HuH-7 (cell line): Measurements from ENCODE around the gene TM2D1.
"Not testable (repeated sequence)": the region's sequence is repeated elsewhere in the genome, so short reads cannot be mapped to it uniquely, and the experiment has no call there.

Experiments
- DNase-seq: peaks from one replicate; pipeline ENCODE4 v3.0.0; 2011; ENCODE audit warnings: low spot score

The TM2D1 gene

DNA sequence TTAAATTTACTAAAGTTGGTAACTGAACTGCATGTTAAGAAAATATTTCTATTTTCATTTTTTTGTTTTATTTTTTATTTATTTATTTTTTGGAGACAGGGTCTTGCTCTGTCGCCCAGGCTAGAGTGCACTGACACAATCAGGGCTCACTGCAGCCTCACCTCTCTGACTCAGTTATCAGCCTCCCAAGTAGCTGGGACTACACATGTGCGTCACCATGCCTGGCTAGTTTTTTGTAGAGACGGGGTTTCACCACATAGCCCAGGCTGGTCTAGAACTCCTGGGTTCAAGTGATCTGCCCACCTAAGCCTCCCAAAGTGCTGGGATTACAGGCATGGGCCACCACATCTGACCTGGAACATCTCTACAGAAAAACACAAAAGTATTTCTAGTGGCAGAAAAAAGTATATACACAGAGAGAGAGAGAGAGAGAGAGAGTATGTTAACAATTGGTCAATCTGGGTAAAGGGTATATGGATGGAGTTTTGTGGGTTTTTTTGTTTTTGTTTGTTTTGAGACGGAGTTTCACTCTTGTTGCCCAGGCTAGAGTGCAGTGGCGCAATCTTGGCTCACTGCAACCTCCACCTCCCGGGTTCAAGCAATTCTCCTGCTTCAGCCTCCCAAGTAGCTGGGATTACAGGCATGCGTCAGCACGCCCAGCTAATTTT lies 5.8 kb downstream of the TM2D1 start:
- DNase-seq: not testable (repeated sequence)

GRCh38 chr1:61711969-61712368 lies 13.0 kb downstream of the TM2D1 start:
- peak; percentile 20 for DNase-seq

DNA sequence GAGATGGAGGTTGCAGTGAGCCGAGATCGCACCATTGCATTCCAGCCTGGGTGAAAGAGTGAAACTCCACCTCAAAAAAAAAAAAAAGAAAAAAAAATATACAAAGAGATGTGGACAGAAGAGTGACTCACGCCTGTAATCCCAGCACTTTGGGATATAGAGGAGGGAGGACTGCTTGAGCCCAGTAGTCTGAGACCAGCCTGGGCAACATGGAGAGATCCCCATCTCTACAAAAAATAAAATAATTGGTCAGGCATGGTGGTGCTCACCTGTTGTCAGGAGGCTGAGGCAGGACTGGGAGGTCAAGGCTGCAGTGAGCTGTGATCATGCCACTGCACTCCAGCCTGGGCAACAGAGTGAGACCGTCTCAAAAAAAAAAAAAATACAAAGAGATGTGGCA lies 13.7 kb downstream of the TM2D1 start:
- DNase-seq: not testable (repeated sequence)

GRCh38 chr1:61709908-61710289 lies 15.0 kb downstream of the TM2D1 start:
- no peak for DNase-seq

DNA sequence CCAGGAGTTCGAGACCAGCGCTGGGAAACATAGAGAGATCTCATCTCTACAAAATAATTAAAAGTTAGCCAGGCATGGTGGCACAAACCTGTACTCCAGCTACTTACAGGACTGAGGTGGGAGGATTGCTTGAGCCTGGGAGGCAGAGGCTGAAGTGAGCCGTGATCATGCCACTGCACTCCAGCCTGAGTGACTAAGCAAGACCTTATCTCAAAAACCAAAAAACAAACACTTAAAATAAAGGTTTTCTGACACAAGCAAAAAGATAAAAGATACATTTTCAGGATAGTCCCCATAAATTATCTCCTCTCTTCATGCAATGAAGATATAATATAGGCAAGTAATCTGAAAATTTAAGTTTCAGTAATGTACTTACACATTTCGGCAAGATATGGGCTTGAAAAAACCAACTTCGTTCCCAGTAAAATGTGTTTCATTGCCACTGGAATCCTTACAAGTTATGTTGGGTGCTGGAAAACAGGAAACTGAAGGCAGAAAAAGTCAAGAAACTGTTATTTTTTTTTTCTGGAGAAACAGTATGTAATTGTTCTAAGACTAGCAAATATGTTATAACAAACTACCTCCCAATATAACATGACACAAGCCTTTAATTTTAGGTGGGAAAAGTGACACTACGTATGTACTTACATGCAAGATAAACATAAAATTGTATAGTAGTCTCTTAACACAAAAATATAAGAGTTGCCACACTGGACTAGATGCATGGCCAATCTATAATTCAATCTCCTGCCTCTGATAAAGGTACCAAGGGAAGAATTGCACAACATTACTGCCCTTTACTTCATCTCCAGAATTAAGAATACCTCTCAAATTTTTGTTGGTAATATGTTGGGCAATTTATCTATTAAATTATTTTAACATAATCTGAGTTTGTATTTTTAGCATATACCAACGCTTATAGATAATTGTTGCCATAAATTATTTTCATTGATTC lies 15.7 kb downstream of the TM2D1 start:
- DNase-seq: no peak

- no peak for DNase-seq
Measured at GRCh38 chr1:61699911-61700851, 24.8 kb downstream of the TM2D1 start.

DNA sequence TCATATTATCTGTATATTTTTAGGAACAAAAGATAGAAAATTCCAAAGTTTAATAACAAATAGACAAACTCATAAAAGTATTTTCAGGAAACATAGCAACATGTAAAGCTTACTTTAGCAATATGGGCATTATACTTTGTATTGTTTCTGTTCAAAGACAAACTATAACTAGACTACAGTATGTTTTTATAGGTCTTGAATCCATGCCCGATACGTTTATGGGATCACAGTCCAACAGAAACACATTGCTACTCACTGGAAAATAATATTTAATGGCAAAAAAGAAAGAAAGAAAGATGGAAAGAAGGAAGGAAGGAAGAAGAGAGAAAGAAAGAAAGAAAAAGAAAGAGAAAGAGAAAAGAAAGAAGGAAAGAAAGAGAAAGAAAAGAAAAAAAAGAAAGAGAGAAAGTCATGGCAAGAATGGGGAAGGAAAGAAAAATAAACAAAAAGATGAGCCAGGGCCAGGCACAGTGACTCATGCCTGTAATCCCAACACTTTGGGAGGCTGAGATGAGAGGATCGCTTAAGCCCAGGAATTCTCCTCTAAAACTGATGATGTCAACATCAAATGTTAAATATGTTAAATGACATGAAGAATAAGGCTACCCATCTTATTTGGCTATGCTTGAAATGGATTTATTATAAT lies 32.7 kb downstream of the TM2D1 start:
- no peak for DNase-seq

DNA sequence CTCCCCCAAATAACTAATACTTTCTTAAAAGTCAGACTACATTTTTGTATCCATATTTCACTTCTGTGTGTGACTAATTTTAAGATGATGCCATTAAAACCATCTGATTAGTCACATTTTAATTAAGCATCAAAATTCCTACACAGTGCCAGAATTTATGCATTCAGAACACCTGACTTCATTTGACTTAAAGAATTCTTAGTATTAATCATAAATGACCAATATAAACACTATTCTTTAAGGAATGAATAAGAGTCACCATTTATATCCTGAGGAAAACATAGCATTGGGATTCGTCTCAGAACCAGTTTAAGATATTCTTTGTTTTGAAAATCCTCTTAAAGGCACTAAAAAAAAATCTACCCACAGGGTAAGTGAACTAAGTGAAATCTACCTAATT lies 37.0 kb downstream of the TM2D1 start:
- no peak for DNase-seq

DNA sequence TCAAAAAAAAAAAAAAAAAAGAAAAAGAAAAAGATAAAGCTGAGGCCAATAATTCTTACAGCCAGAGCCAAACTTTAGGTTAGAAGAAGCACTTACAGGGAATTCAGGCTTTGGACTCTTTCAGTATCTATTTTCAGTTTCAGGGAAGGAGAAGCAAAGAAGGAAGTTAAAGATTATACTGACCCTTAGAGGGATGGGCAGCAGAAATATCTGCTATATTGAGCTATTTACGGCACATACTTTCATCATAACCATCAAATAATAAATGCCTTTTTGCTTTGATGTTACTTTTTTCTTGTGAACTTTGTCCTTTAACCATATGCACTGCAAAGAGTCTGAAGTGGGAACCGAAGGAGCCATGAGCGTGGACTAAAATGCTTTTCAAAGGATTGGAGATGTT lies 42.0 kb downstream of the TM2D1 start:
- no peak for DNase-seq

- DNase-seq: no peak
Measured at GRCh38 chr1:61680500-61680899, 44.4 kb downstream of the TM2D1 start.

GRCh38 chr1:61676881-61677280 lies 48.1 kb downstream of the TM2D1 start:
- DNase-seq: not testable (repeated sequence)

DNA sequence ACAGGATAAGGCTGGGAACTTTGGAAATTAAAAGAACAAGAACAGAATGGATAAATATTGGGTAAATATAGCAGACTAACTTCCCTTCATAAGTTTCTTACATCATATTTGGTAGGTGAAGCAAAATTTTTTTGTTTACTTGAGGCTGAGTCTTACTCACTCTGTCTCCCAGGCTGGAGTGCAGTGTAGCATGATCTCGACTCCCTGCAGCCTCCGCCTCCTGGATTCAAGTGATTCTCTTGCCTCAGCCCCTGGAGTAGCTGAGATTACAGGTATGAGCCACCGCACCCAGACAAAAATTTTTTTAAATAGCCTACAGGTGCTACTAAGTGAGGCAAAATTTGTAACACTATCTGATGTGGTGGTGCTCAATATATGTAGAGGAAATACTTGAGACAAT lies 50.7 kb downstream of the TM2D1 start:
- no peak for DNase-seq

- DNase-seq: no peak
Measured at GRCh38 chr1:61672376-61672775, 52.6 kb downstream of the TM2D1 start.

DNA sequence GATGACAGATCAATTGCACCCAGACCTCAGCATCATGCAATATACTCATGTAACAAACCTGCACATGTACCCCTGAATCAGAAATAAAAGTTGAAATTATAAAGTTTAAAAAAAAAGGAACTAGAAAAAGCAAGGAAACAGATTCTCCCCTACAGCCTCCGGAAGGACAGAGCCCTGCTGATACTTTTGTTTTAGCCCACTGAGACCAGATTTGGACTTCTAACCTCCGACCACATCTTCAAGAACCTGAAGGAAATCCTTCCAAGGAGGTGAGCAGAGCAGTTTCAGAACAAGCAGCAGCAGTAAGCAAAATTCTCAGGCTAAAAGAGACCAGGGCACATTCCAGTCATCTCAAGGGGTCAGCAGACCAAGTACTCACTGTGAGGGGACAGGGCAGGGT lies 54.5 kb downstream of the TM2D1 start:
- DNase-seq: no peak

GRCh38 chr1:61670016-61670415 lies 54.9 kb downstream of the TM2D1 start:
- DNase-seq: no peak

- DNase-seq: peak; percentile 17
Measured at GRCh38 chr1:61659061-61659460, 65.9 kb downstream of the TM2D1 start.

- no peak for DNase-seq
Measured at GRCh38 chr1:61655453-61655852, 69.5 kb downstream of the TM2D1 start.

DNA sequence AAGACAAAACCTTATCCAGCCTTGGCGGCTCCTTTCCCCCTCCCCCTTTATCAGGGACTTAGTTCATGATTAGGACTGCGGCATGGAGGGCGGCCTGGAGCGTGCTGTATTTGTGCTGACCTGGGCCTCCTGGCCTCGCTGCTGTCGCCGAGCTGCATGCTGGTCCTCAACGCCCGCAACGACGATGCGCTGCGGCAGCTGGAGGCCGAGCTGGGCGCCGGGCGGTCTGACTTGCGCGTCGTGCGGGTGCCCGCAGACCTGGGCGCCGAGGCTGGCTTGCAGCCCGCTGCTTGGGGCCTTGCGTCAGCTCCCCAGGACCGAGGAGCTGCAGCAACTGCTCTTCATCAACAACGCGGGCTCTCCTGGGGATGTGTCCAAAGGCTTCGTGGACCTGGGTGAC lies 70.9 kb downstream of the TM2D1 start:
- no peak for DNase-seq

DNA sequence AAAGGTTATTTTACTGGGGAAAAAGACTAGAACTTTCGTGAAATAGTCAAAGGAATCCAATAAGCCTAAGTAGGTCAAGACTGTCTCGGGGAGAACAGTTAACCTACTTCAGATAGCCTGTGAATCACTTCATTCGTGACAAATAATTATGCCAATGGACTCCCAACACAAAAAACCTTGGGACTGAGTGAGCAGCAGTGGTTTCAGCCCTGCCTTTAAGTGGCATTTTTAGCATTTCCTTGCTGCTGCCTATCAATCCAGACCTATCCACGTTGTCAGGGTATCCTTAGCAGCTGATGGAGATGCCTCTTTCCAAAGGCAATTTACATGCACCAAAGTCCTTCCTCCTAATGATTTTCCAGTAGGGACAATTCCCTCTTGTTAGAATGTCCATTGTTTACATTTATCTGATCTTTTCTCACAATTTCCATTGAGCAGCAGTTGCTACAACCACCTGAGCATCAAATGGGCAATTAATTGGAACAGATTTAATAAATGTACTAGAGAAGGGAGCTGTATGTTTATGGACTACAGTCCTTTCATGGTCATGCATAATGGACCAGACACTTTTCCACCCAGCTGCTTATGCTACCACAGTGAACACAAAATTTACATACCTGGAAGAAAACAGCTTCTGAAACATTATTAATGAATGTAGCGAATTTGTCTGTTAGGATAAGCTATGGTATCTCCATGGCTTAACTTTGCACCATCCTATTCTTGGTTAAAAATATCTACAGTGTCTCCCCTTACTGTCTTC lies 75.8 kb downstream of the TM2D1 start:
- DNase-seq: no peak

DNA sequence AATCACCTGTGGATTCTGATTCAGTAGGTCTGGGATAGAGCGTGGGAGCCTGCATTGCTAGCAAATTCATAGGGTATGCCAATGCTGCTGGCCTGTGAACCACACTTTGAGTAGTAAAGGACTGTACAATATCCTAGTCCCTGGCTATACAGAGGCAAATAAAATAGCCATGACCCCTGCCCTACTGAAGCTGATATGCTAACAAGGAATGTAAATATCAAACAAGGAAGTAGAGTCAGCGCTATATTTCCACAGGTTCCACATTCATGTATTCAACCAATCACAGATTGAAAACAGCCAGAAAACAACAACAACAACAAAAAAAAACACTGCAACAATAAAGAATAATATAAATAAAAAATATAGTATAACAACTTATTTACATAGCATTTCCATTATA lies 77.8 kb downstream of the TM2D1 start:
- no peak for DNase-seq

DNA sequence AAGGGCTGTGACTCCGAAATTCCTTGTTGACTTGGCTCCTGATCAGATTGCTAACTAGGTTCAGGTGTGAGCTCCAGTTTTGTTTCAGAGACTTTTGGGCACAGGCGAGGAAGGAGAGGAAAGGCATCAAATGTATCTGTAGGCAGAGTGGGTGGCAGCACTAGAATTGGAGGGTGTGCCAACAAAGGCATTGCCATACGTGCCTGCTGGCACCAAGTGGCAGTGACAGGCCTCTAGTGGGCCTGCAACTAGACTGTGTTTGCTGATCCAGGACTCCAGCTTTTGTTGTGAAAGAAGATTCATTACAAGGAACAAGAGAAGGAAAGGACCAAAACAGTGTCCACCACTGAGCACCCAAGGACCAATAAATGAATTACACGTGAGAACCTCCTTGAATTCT lies 79.5 kb downstream of the TM2D1 start:
- no peak for DNase-seq
